GM23248 (cell line): Measurements from ENCODE around the gene WDPCP.

ENCODE experiments used
- EZH2 ChIP-seq: fragments of 200-600 bp; sonication (generic); IDR thresholded peaks from 2 replicates; pipeline ENCODE4 v1.6.1; 2018; ENCODE audit warnings: antibody characterized with exemption, mild to moderate bottlenecking; ENCODE audit not compliant: insufficient read depth, poor library complexity, severe bottlenecking
- EZH2phosphoT487 ChIP-seq: fragments of 200-600 bp; sonication (generic); IDR thresholded peaks from 2 replicates; pipeline ENCODE4 v1.6.1; 2018; ENCODE audit warnings: antibody characterized with exemption, moderate library complexity, mild to moderate bottlenecking, low read depth; ENCODE audit not compliant: insufficient read depth

DNA sequence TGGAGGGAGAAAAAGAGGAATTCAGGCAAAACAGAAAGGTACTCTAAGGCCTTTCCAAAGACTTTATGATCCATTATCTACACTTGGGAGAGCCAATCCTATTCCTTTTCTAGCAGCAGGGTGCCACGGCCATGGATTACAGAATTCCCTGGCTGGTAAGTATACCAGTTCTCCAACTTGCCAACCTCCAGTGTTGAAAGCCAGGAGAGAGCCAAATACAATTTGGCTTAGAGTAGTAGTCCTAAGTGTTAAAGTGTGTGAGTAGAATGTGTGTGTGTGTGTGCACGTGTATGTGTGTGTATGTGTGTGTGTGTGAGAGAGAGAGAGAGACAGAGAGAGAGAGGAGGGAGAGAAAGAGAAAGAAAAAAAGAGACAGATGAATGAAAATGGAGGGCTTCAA lies 43.3 kb downstream of the WDPCP start:
- TF ChIP-seq EZH2phosphoT487: no peak
- TF ChIP-seq EZH2: no peak
